Mucosa of descending colon (tissue), 3 donors: Measurements from ENCODE around the gene TMOD2. TPM values are rescaled to one million over a fixed set of nuclear protein-coding genes. Genes with fewer than 3 reads are reported as not detected.

Experiments used
- ATAC-seq: fragments of 200-7000 bp; cut with Tn5 transposase; one replicate; pipeline ENCODE4 v1.9.1; 2020; ENCODE audit warnings: mild to moderate bottlenecking, moderate library complexity
- DNase-seq, 3 donors: peaks; one replicate each; pipeline ENCODE4 v3.0.0-alpha.2; 2020
- H3K36me3 ChIP-seq: fragments of 200-600 bp; one replicate; pipeline ENCODE4 v1.8.0; 2021; ENCODE audit warnings: low read depth, mild to moderate bottlenecking
- H3K4me1 ChIP-seq: fragments of 200-600 bp; one replicate; pipeline ENCODE4 v1.8.0; 2021; ENCODE audit warnings: low read depth, mild to moderate bottlenecking
- H3K4me3 ChIP-seq: fragments of 200-600 bp; one replicate; pipeline ENCODE4 v1.8.0; 2021; ENCODE audit warnings: mild to moderate bottlenecking
- H3K9me3 ChIP-seq: fragments of 200-600 bp; one replicate; pipeline ENCODE4 v1.8.0; 2021; ENCODE audit warnings: mild to moderate bottlenecking
- intact Hi-C, 2 donors: fragments of 100-400 bp; cut with DNase I in 1 of 2; cut with micrococcal nuclease in 1 of 2; formaldehyde crosslinking; loops; one replicate each; pipeline versions ENCODE4 v1.11.0 to v1.11.1; 2022; cut with DNase I, micrococcal nuclease
- total RNA-seq, 3 donors: library from RNA; stranded (reverse); fragmentation: NEBNext Ultra II Directional in 2 of 3; extraction: Animal tissue kit (Norgen Biotek cat#: 25700) in 2 of 3; gene quantifications; one replicate each; pipeline versions ENCODE4 v1.2.1 to v1.2.4, GENCODE V29; 2021 to 2023
- TF ChIP-seq, protein P1 (sequence below): fragments of 200-600 bp; IDR thresholded peaks from one replicate; pipeline ENCODE4 v1.8.0; 2022; ENCODE audit warnings: antibody characterized with exemption, mild to moderate bottlenecking
- donor health status: DM: no; HTN: no; CAD: no; lungs with moderate emphysema.
- donor health status: DM: no; HTN: no; CAD: no.
- donor health status: DM: no; HTN: yes; CAD: no.

Gene TMOD2
- total RNA-seq, 3 donors from 2014 or later = 3.7 to 30.3 (median 6.3) TPM

DNA sequence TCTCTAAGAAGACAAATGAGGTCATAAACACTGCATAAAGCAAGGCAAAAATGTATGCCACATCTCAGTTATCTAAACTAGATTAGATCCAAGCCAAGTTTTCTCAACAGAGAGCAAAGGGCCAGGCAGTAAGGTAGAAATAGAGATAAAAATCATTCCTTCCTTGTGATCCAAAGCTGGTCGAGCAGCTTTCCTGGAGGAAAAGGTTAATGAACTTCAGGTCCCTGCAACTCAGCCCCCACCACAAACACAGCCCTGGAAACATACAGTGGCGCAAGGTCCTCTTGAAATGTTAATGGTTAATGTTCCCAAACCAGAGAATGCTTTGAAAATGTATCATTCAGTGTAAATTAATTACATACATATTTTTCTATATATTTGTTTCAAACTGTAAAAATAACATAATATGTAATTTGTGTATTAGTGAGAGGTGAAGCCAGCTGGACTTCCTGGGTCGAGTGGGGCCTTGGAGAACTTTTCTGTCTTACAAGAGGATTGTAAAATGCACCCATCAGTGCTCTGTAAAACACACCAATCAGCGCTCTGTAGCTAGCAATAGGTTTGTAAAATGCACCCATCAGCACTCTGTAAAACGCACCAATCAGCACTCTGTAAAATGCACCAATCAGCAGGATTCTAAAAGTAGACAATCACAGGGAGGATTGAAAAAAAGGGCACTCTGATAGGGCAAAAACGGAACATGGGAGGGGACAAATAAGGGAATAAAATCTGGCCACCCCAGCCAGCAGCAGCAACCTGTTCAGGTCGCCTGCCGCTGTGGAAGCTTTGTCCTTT lies 31.0 kb upstream of the TMOD2 start:
- Histone ChIP-seq H3K9me3 (no peaks in the 10 kb centered on the region), H3K4me3 (no peak overlapping the region), H3K36me3 (no peaks in the 10 kb centered on the region), H3K4me1 (peaks cover 6% of the 10 kb centered on the region)
- intact Hi-C loops = no loop called here
- no peak for DNase-seq
- peak; percentile 62 for ATAC-seq
- TF ChIP-seq, protein P1, sequence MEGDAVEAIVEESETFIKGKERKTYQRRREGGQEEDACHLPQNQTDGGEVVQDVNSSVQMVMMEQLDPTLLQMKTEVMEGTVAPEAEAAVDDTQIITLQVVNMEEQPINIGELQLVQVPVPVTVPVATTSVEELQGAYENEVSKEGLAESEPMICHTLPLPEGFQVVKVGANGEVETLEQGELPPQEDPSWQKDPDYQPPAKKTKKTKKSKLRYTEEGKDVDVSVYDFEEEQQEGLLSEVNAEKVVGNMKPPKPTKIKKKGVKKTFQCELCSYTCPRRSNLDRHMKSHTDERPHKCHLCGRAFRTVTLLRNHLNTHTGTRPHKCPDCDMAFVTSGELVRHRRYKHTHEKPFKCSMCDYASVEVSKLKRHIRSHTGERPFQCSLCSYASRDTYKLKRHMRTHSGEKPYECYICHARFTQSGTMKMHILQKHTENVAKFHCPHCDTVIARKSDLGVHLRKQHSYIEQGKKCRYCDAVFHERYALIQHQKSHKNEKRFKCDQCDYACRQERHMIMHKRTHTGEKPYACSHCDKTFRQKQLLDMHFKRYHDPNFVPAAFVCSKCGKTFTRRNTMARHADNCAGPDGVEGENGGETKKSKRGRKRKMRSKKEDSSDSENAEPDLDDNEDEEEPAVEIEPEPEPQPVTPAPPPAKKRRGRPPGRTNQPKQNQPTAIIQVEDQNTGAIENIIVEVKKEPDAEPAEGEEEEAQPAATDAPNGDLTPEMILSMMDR = no peak

DNA sequence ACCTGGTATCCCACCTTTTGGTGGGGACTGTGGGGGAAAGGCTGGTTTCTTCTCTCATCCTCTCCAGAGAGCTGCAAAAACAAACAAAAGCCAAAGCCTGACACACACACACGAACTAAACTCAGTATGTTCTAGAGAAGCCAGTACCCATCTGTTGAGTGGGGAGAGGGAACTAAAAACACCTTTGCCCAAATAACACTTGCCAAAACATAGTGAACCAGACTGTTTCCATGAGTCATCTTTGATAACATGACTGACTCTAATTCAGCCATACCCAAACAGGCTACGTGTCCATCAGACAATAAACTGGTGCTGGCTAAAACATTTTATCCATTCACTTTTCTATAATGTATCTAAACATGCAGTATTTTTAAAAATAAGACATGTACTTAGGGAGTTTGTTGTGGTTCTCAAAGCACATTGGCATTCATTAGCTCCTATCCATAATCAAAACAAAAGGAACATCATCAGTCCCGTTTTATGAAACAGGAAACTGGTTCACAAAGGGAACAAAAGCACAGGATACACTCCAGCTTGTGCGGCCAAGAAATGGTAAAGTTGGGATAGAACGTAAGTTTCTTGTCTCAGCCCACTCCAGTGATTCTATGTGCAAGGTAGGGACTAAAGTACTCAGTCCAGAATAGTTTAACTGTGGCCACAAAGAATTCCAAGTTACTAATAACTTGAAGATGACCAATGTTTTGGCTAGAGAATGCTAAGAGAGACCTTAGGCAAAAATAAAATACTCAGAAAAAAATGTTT lies 30.0 kb upstream of the TMOD2 start:
- DNase-seq (no peak), ATAC-seq (no peak)
- Histone ChIP-seq H3K36me3 (no peaks in the 10 kb centered on the region), H3K4me3 (no peak overlapping the region), H3K4me1 (peaks cover 6% of the 10 kb centered on the region), H3K9me3 (no peaks in the 10 kb centered on the region)
- intact Hi-C loops = no loop called here
- TF ChIP-seq, protein P1 = no peak

DNA sequence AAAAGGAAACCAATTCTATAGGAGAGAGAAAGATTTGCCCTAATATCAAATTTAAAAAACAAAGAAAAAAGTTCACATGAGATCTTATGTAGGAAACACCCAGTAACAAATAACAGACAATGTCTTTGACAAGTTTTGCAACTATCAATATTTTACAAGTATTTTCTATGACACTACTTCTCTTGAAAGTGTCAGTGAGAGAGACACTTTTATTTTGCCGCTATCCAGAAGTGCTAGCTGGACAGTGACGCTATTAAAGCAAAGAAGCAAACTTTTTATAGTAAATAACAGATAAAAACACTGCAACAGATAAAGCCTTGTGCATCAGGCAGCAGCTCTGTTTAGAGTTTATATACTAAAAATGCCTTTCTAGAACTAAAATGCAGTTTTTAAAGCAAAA lies 27.2 kb upstream of the TMOD2 start:
- Histone ChIP-seq H3K9me3 (no peaks in the 10 kb centered on the region), H3K4me1 (peaks cover 6% of the 10 kb centered on the region), H3K4me3 (no peak overlapping the region), H3K36me3 (no peaks in the 10 kb centered on the region)
- ATAC-seq = no peak
- intact Hi-C loops = no loop called here
- TF ChIP-seq, protein P1 = no peak
- DNase-seq = no peak

DNA sequence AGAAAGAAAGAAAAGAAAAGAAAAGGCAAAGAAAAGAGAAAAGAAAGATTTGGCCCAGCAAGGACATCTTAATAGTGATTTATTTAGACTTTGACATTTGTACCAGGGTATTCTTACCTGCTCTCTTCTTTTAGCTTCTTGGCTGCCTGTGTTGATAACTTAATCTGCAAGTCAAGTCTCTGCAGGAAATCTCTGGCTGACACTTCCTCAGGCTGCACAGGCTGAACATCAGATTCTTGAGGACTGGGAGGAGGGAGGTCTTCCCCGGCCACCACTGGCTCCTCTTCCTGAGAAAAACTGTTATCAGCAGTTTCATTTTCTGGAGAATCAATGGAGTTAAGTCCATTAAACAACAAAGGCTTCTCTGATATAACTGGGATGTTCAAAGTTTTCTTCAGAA lies 26.7 kb upstream of the TMOD2 start:
- TF ChIP-seq, protein P1 = no peak
- no peaks in the 10 kb centered on the region for H3K36me3 ChIP-seq
- intact Hi-C loops = no loop called here
- H3K9me3 ChIP-seq = no peaks in the 10 kb centered on the region
- no peak overlapping the region for H3K4me3 ChIP-seq
- DNase-seq = no peak
- peaks cover 6% of the 10 kb centered on the region for H3K4me1 ChIP-seq
- no peak for ATAC-seq

DNA sequence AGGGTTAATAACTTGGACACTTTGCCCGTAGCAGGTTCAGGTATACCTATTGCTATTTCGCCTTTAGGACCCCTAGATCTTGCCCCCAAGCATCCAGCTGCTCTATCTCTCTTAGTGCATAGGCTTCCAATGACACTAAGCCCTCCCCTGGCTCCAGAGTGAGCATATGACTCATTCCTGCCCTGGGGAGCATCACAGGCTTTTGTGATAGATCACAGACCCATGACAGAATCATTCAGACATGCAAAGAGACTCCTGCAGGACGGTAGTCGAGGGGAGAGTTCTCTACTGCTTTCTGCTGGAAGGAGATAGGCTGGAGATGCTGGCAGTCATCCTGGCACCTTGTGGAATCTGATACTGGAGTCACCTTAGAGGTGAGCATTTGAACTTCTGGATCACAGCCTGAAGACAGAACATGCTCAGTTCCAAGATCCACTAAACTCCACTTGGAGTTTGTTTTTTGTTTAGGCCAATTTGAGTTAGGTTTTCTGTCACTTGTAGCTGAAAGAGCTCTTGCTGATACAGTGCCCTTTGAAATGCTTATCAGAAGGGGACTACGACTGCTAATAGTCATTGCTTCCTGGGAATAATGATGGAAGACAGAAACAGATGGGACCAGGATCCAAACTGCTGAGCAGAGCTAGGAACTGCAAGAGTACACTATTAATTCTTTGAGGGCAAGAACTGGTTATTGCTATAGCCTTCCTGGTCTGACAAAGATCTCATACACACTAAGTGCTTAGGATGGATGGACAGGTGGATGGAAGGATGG lies 24.9 kb upstream of the TMOD2 start:
- intact Hi-C loops = no loop called here

More for the DNA sequence above, 24.9 kb upstream of the TMOD2 start:
- Histone ChIP-seq H3K9me3 (no peaks in the 10 kb centered on the region), H3K4me1 (no peaks in the 10 kb centered on the region), H3K4me3 (no peak overlapping the region), H3K36me3 (no peaks in the 10 kb centered on the region)
- DNase-seq (peak in 1 of 3 donors; percentile 35), ATAC-seq (peak; percentile 64)
- TF ChIP-seq, protein P1 = no peak
